H1 (cell line): ENCODE data around the gene NSUN2.

Experiments
- CTCF ChIP-seq, 3 experiments: IDR thresholded peaks; 1 replicate in 2 of 3; 2 replicates in 1 of 3; pipeline versions ENCODE4 v1.5.1 to v1.6.1; 2011; ENCODE audit warnings: low read length in 3 of 3, mild to moderate bottlenecking in 3 of 3, inconsistent platforms in 2 of 3, low read depth in 1 of 3, moderate library complexity in 1 of 3; ENCODE audit not compliant: insufficient read depth in 1 of 3; ENCODE audit errors: control extremely low read depth in 1 of 3
- POLR2AphosphoS5 ChIP-seq: IDR thresholded peaks from 2 replicates; pipeline ENCODE4 v1.6.1; 2011; ENCODE audit warnings: low read depth, low read length
- SAP30 ChIP-seq: fragments of 300-600 bp; sonication (generic); IDR thresholded peaks from 2 replicates; pipeline ENCODE4 v1.7.1; 2012; ENCODE audit warnings: low read length, moderate library complexity, mild to moderate bottlenecking, inconsistent platforms; ENCODE audit not compliant: insufficient read depth, insufficient replicate concordance

GRCh38 chr5:6593148-6594016, 39.5 kb downstream of the NSUN2 start:
- TF ChIP-seq CTCF (IDR thresholded peaks at IDR 0.05; ENCODE audit: control extremely low read depth in 1 of 3, insufficient read depth in 1 of 3, low read depth in 1 of 3, low read length in 3 of 3) (no peak), POLR2AphosphoS5 (no peak), SAP30 (no peak)
